Measurements from ENCODE around the gene C9orf78. TPM values are rescaled to one million over a fixed set of nuclear protein-coding genes. Genes with fewer than 3 reads are reported as not detected.

Gene C9orf78
- total and polyA plus RNA-seq, 2 of the 8 experiments (the other 6 are each of a cell fraction or from before 2014, with no cell fraction given): 17.4 to 40.6 TPM

GRCh38 chr9:129869585-129870501 lies 34.8 kb upstream of the C9orf78 start (continued):
- no peak for TF ChIP-seq CHD7 (IDR thresholded peaks at IDR 0.05; ENCODE audit: insufficient replicate concordance, low read length)
- TF ChIP-seq E2F6 (IDR thresholded peaks at IDR 0.05): no peak
- no peak for TF ChIP-seq KDM4A (IDR thresholded peaks at IDR 0.05; ENCODE audit: low read depth, low read length, severe bottlenecking)
- no peak for TF ChIP-seq SP2 (IDR thresholded peaks at IDR 0.05; ENCODE audit: low read length)
- no peak for TF ChIP-seq POLR2A (IDR thresholded peaks at IDR 0.05; ENCODE audit: control extremely low read depth in 1 of 2, low read depth in 2 of 2, low read length in 2 of 2)
- no peak for TF ChIP-seq CREB1 (IDR thresholded peaks at IDR 0.05)
- TF ChIP-seq BACH1 (IDR thresholded peaks at IDR 0.05; ENCODE audit: low read length): no peak
- TF ChIP-seq POLR2AphosphoS5 (IDR thresholded peaks at IDR 0.05; ENCODE audit: low read depth, low read length): no peak
- no peak for TF ChIP-seq SIRT6 (IDR thresholded peaks at IDR 0.05; ENCODE audit: low read length)
- TF ChIP-seq TAF1 (IDR thresholded peaks at IDR 0.05; ENCODE audit: low read depth, low read length): no peak
